ENCODE results near the gene MAP2K1. TPM values are rescaled to one million over a fixed set of nuclear protein-coding genes. Genes with fewer than 3 reads are reported as not detected.
A peak's percentile ranks its signal among the peaks of the same experiment; 100 is the strongest.

MAP2K1 gene
- total RNA-seq, 1 experiment from 2014 or later: 16.2 TPM

GRCh38 chr15:66411190-66411589 is 24.5 kb downstream of the MAP2K1 start:
- in situ Hi-C loops (cut with HindIII; ENCODE audit: low pct_unique_long_range_greater_than_20kb, low sequenced_read_pairs): no loop called here
- DNase-seq (ENCODE audit: low read depth, low spot score): peak; percentile 21

DNA sequence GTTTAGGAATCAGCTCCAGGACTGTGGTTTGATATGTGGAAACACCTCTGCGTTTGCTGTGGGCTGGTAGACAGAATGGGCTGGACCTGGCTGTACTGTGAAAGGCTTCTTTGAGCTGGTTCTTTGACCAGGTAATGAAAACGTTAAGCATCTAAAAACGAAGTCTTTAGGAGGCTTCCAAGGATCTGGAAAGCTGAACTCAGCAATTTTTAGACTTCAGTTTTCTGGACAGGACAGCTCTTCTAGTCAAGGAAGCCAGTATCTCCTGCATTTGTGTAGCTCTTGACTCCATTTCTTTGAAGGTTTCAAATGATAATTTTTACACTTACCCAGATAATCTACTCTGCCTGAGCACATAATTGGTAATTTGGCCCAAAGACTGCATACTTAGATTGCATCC is 25.5 kb downstream of the MAP2K1 start:
- no peak for DNase-seq (ENCODE audit: low read depth, low spot score)
- in situ Hi-C loops (cut with HindIII; ENCODE audit: low pct_unique_long_range_greater_than_20kb, low sequenced_read_pairs): no loop called here

DNA sequence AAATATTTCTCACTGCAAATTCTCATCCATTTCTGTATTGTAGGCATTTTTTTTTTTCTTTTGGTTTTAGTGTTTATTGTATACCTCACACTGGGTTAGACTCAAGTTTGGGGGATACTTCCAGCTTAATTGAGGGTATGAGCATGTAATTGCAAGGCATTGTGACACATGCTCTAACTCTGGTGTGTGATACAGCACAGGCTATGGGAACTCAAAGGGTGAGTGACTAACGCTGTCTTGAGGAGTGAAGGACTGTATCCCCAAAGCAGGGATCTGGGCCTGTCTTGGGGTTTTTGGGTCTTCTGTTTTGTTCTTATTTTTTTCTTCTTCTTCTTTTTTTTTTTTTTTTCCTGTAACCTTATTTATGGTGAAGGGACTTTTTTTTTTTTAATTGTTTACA is 26.9 kb downstream of the MAP2K1 start:
- in situ Hi-C loops (cut with HindIII; ENCODE audit: low pct_unique_long_range_greater_than_20kb, low sequenced_read_pairs): no loop called here
- no peak for DNase-seq (ENCODE audit: low read depth, low spot score)

- in situ Hi-C loops (cut with HindIII; ENCODE audit: low pct_unique_long_range_greater_than_20kb, low sequenced_read_pairs): no loop called here
- DNase-seq (ENCODE audit: low read depth, low spot score): no peak
Measured at GRCh38 chr15:66415360-66415759, 28.6 kb downstream of the MAP2K1 start.

DNA sequence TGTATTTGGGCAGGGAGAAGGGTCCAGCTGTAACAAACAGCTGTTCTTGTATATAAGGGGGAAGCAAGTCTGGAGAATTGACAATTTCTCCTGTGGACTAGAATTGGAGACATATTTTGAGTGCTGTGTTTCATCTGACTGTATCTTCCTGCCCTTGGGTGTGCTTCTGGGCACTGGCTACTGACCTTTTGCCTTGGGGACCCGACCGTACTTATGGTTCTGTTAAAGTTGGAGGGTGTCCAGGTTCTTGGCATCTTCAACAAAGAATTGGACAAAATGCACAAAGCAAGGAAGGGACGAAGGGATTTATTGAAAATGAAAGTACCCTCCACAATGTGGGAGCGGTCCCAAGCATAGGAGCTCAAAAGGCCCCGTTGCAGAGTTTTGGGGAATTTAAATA is 31.0 kb downstream of the MAP2K1 start:
- in situ Hi-C loops (cut with HindIII; ENCODE audit: low pct_unique_long_range_greater_than_20kb, low sequenced_read_pairs): no loop called here
- no peak for DNase-seq (ENCODE audit: low read depth, low spot score)

- in situ Hi-C loops (cut with HindIII; ENCODE audit: low pct_unique_long_range_greater_than_20kb, low sequenced_read_pairs): no loop called here
- DNase-seq (ENCODE audit: low read depth, low spot score): no peak
Measured at GRCh38 chr15:66419471-66419870, 32.8 kb downstream of the MAP2K1 start.

GRCh38 chr15:66422347-66422746 is 35.6 kb downstream of the MAP2K1 start:
- in situ Hi-C loops (cut with HindIII; ENCODE audit: low pct_unique_long_range_greater_than_20kb, low sequenced_read_pairs): no loop called here
- DNase-seq (ENCODE audit: low read depth, low spot score): no peak

DNA sequence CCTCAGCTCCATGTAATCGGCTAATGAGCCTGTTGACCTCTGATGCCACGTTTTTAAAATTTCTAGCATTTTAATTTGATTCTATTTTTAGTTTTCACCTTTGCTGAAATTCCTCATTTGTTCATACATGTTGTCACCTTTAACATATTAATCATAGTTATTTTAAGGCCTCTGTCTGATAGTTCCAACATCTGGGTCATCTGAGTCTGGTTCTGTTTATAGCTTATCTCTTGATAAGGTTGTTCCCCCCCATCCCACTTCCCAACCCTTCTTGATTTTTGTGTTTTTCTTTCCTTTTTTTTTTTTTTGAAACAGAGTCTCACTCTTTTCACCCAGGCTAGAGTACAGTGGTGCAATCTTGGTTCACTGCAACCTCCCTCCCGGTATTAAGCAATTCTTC is 36.4 kb downstream of the MAP2K1 start:
- in situ Hi-C loops (cut with HindIII; ENCODE audit: low pct_unique_long_range_greater_than_20kb, low sequenced_read_pairs): no loop called here
- no peak for DNase-seq (ENCODE audit: low read depth, low spot score)

DNA sequence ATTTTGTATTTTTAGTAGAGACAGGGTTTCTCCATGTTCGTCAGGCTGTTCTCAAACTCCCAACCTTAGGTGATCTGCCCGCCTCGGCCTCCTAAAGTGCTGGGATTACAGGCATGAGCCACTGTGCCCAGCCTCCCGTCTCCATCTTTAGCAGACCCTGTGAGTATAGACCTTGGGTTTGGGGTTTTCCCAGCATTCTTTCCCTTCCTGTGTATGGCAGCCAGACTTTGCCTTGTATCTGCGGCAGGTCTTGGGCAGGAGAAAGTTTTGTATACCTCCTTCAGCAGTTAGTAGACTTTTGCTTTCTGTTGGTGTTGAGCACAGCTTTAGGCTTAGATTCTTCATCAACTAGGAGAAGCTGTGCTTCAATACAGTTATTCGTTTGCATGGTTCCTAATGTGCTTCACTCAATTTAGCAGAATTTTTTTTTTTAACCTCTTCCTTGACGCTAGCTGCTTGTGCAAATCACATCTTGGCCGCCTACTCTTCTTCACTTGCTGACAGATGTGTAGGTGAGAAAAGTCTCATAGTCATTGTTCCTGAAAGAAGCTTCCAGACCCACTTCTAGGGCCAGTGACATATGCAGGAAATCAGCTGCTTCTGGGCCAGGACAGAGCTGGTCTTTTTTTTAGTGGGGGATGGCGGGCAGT is 38.4 kb downstream of the MAP2K1 start:
- in situ Hi-C loops (cut with HindIII; ENCODE audit: low pct_unique_long_range_greater_than_20kb, low sequenced_read_pairs): no loop called here
- no peak for DNase-seq (ENCODE audit: low read depth, low spot score)

DNA sequence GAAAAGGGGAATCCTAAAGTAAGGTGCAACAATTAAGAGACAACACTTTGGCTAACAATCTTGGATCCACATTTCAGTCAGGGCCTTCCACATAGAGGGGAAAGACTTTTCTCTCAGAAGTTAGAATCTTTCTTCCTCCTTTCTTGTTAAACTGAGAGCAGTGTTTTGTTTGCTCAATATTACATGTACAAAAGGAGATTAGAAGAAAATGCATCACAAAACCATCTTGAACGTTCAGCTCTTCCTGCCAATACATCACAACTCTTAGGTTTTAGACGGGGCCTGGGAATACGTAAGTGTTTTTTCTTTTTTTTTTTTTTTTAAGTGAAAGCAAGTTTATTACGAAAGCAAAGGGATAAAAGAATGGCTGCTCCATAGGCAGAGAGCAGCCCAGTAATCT is 39.1 kb downstream of the MAP2K1 start:
- in situ Hi-C loops (cut with HindIII; ENCODE audit: low pct_unique_long_range_greater_than_20kb, low sequenced_read_pairs): no loop called here
- DNase-seq (ENCODE audit: low read depth, low spot score): no peak

DNA sequence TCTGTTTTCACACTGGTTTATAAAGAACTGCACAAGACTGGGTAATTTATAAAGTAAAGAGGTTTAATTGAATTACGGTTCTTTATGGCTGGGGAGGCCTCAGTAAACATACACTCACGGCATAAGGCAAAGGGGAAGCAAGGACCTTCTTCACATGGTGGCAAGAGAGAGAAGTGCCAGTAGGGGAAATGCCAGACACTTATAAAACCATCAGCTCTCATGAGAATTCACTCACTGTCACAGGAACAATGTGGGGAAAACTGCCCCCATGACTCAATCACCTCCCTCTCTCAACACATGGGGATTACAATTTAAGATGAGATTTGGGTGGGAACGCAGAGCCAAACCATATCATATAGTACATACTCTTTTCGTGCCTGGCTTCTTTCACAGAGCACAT is 42.4 kb downstream of the MAP2K1 start:
- in situ Hi-C loops (cut with HindIII; ENCODE audit: low pct_unique_long_range_greater_than_20kb, low sequenced_read_pairs): no loop called here
- DNase-seq (ENCODE audit: low read depth, low spot score): no peak

DNA sequence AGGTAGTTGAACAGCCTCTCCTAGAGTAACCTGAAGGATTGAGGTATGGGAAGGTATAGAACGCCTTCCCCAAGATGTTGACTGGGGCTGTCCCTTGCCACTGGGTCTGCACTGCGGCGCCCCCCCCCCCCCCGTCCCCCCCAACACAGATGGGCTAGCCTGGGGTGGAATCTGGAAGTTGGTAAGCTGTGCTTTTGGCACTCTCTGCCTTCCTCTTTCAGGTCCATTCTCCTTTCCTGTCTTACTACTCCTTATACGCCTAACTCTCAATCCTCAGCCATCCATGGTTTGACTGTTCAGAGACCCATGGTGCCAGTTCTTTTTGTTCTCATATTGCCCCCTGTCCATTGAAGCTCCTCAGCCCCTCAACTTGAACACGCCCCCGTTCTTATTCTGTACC is 42.8 kb downstream of the MAP2K1 start:
- in situ Hi-C loops (cut with HindIII; ENCODE audit: low pct_unique_long_range_greater_than_20kb, low sequenced_read_pairs): no loop called here

DNA sequence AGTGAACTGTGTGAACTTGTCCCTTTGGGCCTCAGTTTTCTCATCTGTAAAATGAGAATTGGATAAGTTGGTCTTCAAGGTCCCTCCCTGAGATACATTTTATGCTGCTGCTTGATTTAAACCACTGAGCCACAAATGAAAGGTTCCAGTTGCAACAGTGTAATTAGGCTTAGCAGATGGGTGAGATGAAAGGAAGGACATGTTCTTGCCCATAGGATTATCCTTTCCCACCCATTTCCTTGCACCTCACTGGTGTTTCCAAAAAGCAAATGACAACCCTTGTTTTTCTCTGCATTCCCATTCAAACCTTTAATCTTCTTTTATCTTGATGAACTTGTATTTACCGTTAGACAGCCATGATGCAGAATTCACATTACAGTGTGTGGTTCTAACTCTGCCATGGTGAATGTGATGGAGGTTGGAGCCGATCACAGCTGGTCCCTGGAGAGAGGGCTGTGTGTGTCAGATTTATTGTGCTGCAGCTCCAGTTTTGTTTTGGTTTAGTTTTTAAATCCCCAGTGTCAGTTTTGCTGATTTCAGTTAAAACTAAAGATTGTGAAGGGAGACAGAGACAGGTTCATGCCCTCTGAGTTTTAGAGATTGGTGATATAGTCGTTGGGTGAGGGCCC is 44.0 kb downstream of the MAP2K1 start:
- DNase-seq (ENCODE audit: low read depth, low spot score): no peak
- in situ Hi-C loops (cut with HindIII; ENCODE audit: low pct_unique_long_range_greater_than_20kb, low sequenced_read_pairs): no loop called here

More for the DNA sequence above, 42.8 kb downstream of the MAP2K1 start:
- DNase-seq (ENCODE audit: low read depth, low spot score): no peak

DNA sequence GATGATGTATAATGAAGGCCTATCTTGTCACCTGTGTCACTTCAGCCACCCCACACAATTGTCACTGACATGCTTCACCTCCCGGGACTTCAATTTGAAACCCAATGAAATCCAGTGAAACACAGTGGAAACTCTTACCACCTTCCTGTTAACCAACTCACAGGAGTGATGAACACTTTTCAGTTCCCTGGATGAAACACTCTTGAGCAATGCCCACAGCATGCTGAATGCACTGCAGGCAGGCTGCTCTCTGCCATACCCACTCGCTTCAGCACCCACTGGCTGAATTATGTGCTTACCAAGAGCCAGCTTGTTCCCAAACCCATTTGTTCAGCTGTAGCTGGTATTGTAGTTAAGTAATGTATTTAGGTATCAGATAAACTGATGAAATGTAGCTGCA is 47.0 kb downstream of the MAP2K1 start:
- in situ Hi-C loops (cut with HindIII; ENCODE audit: low pct_unique_long_range_greater_than_20kb, low sequenced_read_pairs): no loop called here
- no peak for DNase-seq (ENCODE audit: low read depth, low spot score)

DNA sequence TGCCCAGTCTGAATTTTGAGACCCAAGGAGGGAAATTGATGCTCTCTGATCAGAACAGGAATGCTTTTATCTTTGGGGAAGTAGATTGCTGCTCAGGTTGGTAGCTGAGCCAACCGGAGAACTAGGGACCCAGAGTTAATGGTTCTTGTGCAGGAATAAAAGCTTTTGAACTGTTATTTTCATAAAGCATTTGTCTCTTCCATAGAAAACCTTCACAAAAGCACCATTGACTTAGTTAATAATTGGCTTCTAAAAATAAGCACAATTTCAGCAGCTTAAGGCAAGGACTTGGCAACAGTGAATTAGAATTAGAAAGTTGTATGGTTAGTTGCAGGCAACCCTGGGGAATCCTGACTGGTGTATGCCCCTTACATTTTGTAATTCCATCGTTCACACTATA is 53.8 kb downstream of the MAP2K1 start:
- DNase-seq (ENCODE audit: low read depth, low spot score): no peak
- in situ Hi-C loops (cut with HindIII; ENCODE audit: low pct_unique_long_range_greater_than_20kb, low sequenced_read_pairs): no loop called here

- in situ Hi-C loops (cut with HindIII; ENCODE audit: low pct_unique_long_range_greater_than_20kb, low sequenced_read_pairs): no loop called here
- DNase-seq (ENCODE audit: low read depth, low spot score): no peak
Measured at GRCh38 chr15:66452420-66452819, 65.7 kb downstream of the MAP2K1 start.

- peak; percentile 18 for DNase-seq (ENCODE audit: low read depth, low spot score)
- in situ Hi-C loops (cut with HindIII; ENCODE audit: low pct_unique_long_range_greater_than_20kb, low sequenced_read_pairs): no loop called here
Measured at GRCh38 chr15:66452971-66453580, 66.4 kb downstream of the MAP2K1 start.

DNA sequence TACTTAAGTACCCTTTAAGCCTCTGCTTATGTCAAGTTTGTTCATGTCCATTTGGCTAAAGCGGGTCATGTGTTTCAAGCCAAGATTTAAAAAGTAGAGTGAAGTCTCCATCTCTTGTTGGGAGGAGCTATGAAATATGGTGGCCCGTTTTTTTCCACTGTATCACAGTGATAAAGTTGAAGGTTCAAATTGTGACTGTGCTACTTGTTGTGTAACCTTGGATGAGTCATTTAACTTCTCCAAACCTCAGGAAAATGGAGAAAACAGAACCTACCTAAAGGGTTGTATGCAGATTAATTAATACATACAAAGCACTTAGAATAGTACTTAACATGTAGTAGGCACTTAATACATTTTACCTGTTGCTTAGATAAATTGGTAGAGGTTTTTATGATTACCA is 67.4 kb downstream of the MAP2K1 start:
- no peak for DNase-seq (ENCODE audit: low read depth, low spot score)
- in situ Hi-C loops (cut with HindIII; ENCODE audit: low pct_unique_long_range_greater_than_20kb, low sequenced_read_pairs): no loop called here

DNA sequence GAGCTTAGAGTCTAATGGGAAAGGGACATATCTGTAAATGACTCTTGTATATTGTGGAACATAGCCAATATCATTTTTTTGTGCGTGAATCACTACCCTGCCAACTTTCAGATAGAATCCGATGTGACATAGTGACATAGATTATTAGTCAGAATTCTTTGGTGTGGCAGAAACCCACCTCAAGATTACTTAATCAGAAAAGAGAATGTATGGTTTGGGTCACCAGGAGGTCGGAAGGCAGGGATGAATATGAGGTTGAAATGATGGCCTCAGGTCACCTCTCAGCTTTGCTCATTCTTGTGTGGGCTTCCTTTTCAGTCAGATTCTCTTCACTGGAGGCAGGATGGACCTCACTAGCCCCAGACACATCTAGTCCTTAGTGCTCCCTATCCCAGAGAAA is 69.5 kb downstream of the MAP2K1 start:
- no peak for DNase-seq (ENCODE audit: low read depth, low spot score)
- in situ Hi-C loops (cut with HindIII; ENCODE audit: low pct_unique_long_range_greater_than_20kb, low sequenced_read_pairs): no loop called here
